ENCODE measurements around the gene PGLYRP4. TPM values are rescaled to one million over a fixed set of nuclear protein-coding genes. Genes with fewer than 3 reads are reported as not detected.

The PGLYRP4 gene
- total RNA-seq, 1 experiment from 2014 or later = not detected

GRCh38 chr1:153343811-153344717 lies 4.6 kb downstream of the PGLYRP4 start:
- no peak for DNase-seq
- H2AFZ ChIP-seq = no peak overlapping the region
- CTCF ChIA-PET = no interaction called here
- peaks cover 50% of the 10 kb centered on the region for H3K27me3 ChIP-seq (ENCODE audit: insufficient read depth, low read depth)
- H3K9me2 ChIP-seq (ENCODE audit: insufficient read depth) = no peaks in the 10 kb centered on the region
- no TSS peak for BruUV-seq (replicated peaks)
- no peaks in the 10 kb centered on the region for H3K36me3 ChIP-seq (ENCODE audit: low read depth)
- H3F3A ChIP-seq (ENCODE audit: insufficient read depth, low read depth) = no peaks in the 10 kb centered on the region
- no peaks in the 10 kb centered on the region for H3K9me3 ChIP-seq (ENCODE audit: insufficient read depth, low read depth)
- no peak overlapping the region for H3K4me3 ChIP-seq
- H3K27ac ChIP-seq = no peak overlapping the region
- H3K79me2 ChIP-seq (ENCODE audit: low read depth) = no peaks in the 10 kb centered on the region
- no peaks in the 10 kb centered on the region for H3K4me1 ChIP-seq (replicated peaks; ENCODE audit: insufficient read depth)
- intact Hi-C loops (cut with micrococcal nuclease; ENCODE audit: unreplicated experiment) = no loop called here
- no peaks in the 10 kb centered on the region for H4K20me1 ChIP-seq (ENCODE audit: insufficient read depth)
- TF ChIP-seq EZH2 (IDR thresholded peaks at IDR 0.05; ENCODE audit: low read depth) (no peak), CTCF (conservative IDR thresholded peaks at IDR 0.05) (no peak)
- no peak overlapping the region for H3K4me2 ChIP-seq
- POLR2A ChIA-PET (ENCODE audit: unreplicated experiment) = no interaction called here

- POLR2A ChIA-PET (ENCODE audit: unreplicated experiment) = no interaction called here
Measured at GRCh38 chr1:153343040-153343681, 5.5 kb downstream of the PGLYRP4 start.

GRCh38 chr1:153342178-153342577 lies 6.5 kb downstream of the PGLYRP4 start:
- no peak overlapping the region for H3K4me2 ChIP-seq
- no peaks in the 10 kb centered on the region for H3K9me2 ChIP-seq (ENCODE audit: insufficient read depth)
- no peaks in the 10 kb centered on the region for H3K9me3 ChIP-seq (ENCODE audit: insufficient read depth, low read depth)
- no peak for DNase-seq
- no TSS peak for BruUV-seq (replicated peaks)
- TF ChIP-seq CTCF (conservative IDR thresholded peaks at IDR 0.05) (no peak), EZH2 (IDR thresholded peaks at IDR 0.05; ENCODE audit: low read depth) (no peak)
- peaks cover 69% of the 10 kb centered on the region for H3K27me3 ChIP-seq (ENCODE audit: insufficient read depth, low read depth)
- H2AFZ ChIP-seq = no peak overlapping the region
- no peaks in the 10 kb centered on the region for H3K79me2 ChIP-seq (ENCODE audit: low read depth)
- no peaks in the 10 kb centered on the region for H3F3A ChIP-seq (ENCODE audit: insufficient read depth, low read depth)
- no peaks in the 10 kb centered on the region for H3K36me3 ChIP-seq (ENCODE audit: low read depth)
- H3K4me3 ChIP-seq = no peak overlapping the region
- ChIA-PET CTCF (no interaction called here), POLR2A (ENCODE audit: unreplicated experiment) (no interaction called here)
- no peaks in the 10 kb centered on the region for H4K20me1 ChIP-seq (ENCODE audit: insufficient read depth)
- H3K27ac ChIP-seq = no peak overlapping the region
- intact Hi-C loops (cut with micrococcal nuclease; ENCODE audit: unreplicated experiment) = no loop called here
- no peaks in the 10 kb centered on the region for H3K4me1 ChIP-seq (replicated peaks; ENCODE audit: insufficient read depth)

More at GRCh38 chr1:153343040-153343681, 5.5 kb downstream of the PGLYRP4 start:
- intact Hi-C loops (cut with micrococcal nuclease; ENCODE audit: unreplicated experiment) = no loop called here
- Histone ChIP-seq H3K27me3 (ENCODE audit: insufficient read depth, low read depth) (peaks cover 59% of the 10 kb centered on the region), H2AFZ (no peak overlapping the region), H3K4me2 (no peak overlapping the region), H3K4me1 (replicated peaks; ENCODE audit: insufficient read depth) (no peaks in the 10 kb centered on the region), H3K36me3 (ENCODE audit: low read depth) (no peaks in the 10 kb centered on the region), H4K20me1 (ENCODE audit: insufficient read depth) (no peaks in the 10 kb centered on the region), H3K9me3 (ENCODE audit: insufficient read depth, low read depth) (no peaks in the 10 kb centered on the region), H3K79me2 (ENCODE audit: low read depth) (no peaks in the 10 kb centered on the region), H3F3A (ENCODE audit: insufficient read depth, low read depth) (no peaks in the 10 kb centered on the region), H3K9me2 (ENCODE audit: insufficient read depth) (no peaks in the 10 kb centered on the region), H3K27ac (no peak overlapping the region), H3K4me3 (no peak overlapping the region)
- DNase-seq = peak in 1 of 2 experiments; percentile 53
- BruUV-seq (replicated peaks) = no TSS peak
- TF ChIP-seq CTCF (conservative IDR thresholded peaks at IDR 0.05) = no peak
- TF ChIP-seq EZH2 (IDR thresholded peaks at IDR 0.05; ENCODE audit: low read depth) = no peak
- CTCF ChIA-PET = no interaction called here

All from PC-9 (cell line).